PC-3 (cell line): ENCODE data around the gene PDS5B. TPM values are rescaled to one million over a fixed set of nuclear protein-coding genes. Genes with fewer than 3 reads are reported as not detected.

Experiments used
- ATAC-seq: fragments of 200-7000 bp; cut with Tn5 transposase; 2 replicates; pipeline ENCODE4 v1.9.1; 2020; ENCODE audit warnings: mild to moderate bottlenecking, moderate library complexity
- BruUV-seq: library from RNA; stranded (reverse); fragments of 400-500 nt; replicated peaks from 2 replicates; lab custom pipeline; 2021; lab: Mats Ljungman, UMichigan
- CTCF ChIA-PET: fragments of 300-600 bp; sonication (Branson Sonifier 250); formaldehyde crosslinking; loops from one replicate; lab custom pipeline; 2022; ENCODE audit warnings: antibody characterized with exemption; lab: Charles Lee
- POLR2A ChIA-PET: fragments of 300-600 bp; sonication (Branson Sonifier 250); formaldehyde crosslinking; loops from one replicate; lab custom pipeline; 2022; ENCODE audit warnings: antibody characterized with exemption; ENCODE audit not compliant: unreplicated experiment; lab: Charles Lee
- DNase-seq: peaks from one replicate; pipeline ENCODE4 v3.0.0-alpha.2; 2015
- H2AFZ ChIP-seq: fragments of 300-600 bp; sonication (generic); 2 replicates; pipeline ENCODE4 v1.6.0; 2016; ENCODE audit warnings: antibody characterized with exemption, low read length
- H3F3A ChIP-seq: fragments of 300-600 bp; sonication (generic); one replicate; pipeline ENCODE4 v1.6.0; 2017; ENCODE audit warnings: antibody characterized with exemption, low read length, control low read depth, mild to moderate bottlenecking; ENCODE audit not compliant: unreplicated experiment
- H3K27ac ChIP-seq: fragments of 300-600 bp; sonication (generic); 2 replicates; pipeline ENCODE4 v1.5.1; 2016; ENCODE audit warnings: mild to moderate bottlenecking, low read length
- H3K27me3 ChIP-seq: fragments of 300-600 bp; sonication (generic); 2 replicates; pipeline ENCODE4 v1.6.1; 2016; ENCODE audit warnings: low read length, mixed read lengths
- H3K36me3 ChIP-seq: fragments of 300-600 bp; sonication (generic); 2 replicates; pipeline ENCODE4 v1.6.1; 2016; ENCODE audit warnings: low read depth, mixed run types, low read length, mixed read lengths
- H3K4me1 ChIP-seq: fragments of 300-600 bp; sonication (generic); 2 replicates; pipeline ENCODE4 v1.5.1; 2016; ENCODE audit warnings: low read length; ENCODE audit not compliant: insufficient read depth
- H3K4me2 ChIP-seq: fragments of 300-600 bp; sonication (generic); 2 replicates; pipeline ENCODE4 v1.6.0; 2016; ENCODE audit warnings: low read length
- H3K4me3 ChIP-seq: fragments of 300-600 bp; sonication (generic); 2 replicates; pipeline ENCODE4 v1.5.1; 2016; ENCODE audit warnings: mild to moderate bottlenecking, low read length, mixed read lengths
- H3K79me2 ChIP-seq: fragments of 300-600 bp; sonication (generic); 2 replicates; pipeline ENCODE4 v1.6.1; 2017; ENCODE audit warnings: low read length, mixed read lengths
- H3K9ac ChIP-seq: fragments of 300-600 bp; sonication (generic); 2 replicates; pipeline ENCODE4 v1.6.0; 2016; ENCODE audit warnings: mild to moderate bottlenecking, low read length
- H3K9me2 ChIP-seq: fragments of 300-600 bp; sonication (generic); replicated peaks from 2 replicates; pipeline ENCODE4 v1.6.1; 2016; ENCODE audit warnings: mixed run types, low read length, mixed read lengths
- H3K9me3 ChIP-seq: fragments of 300-600 bp; sonication (generic); 2 replicates; pipeline ENCODE4 v1.6.1; 2016; ENCODE audit warnings: low read length, mixed read lengths
- H4K20me1 ChIP-seq: fragments of 300-600 bp; sonication (generic); 2 replicates; pipeline ENCODE4 v1.6.1; 2016; ENCODE audit warnings: low read length, mixed read lengths
- EZH2 ChIP-seq: fragments of 300-600 bp; sonication (generic); IDR thresholded peaks from one replicate; pipeline ENCODE4 v1.6.1; 2017; ENCODE audit warnings: antibody characterized with exemption, mild to moderate bottlenecking, low read length; ENCODE audit not compliant: unreplicated experiment
- EZH2phosphoT487 ChIP-seq: fragments of 300-600 bp; sonication (generic); IDR thresholded peaks from 2 replicates; pipeline ENCODE4 v1.6.1; 2018; ENCODE audit warnings: mild to moderate bottlenecking, antibody characterized with exemption, low read length, borderline replicate concordance
- intact Hi-C: fragments of 100-400 bp; cut with micrococcal nuclease; formaldehyde crosslinking; loops from 2 replicates; pipeline ENCODE4 v1.9.0; 2023
- total RNA-seq: library from RNA; depleted of rRNA; stranded (reverse); fragments of >200 nt; gene quantifications from 2 replicates; pipeline ENCODE4 v1.2.3, GENCODE V29; 2014
- TF ChIP-seq, protein P1 (sequence below): fragments of 300-600 bp; sonication (generic); conservative IDR thresholded peaks from 2 replicates; pipeline ENCODE4 v1.5.1; 2017; ENCODE audit warnings: antibody characterized with exemption, low read depth, mild to moderate bottlenecking, low read length

PDS5B gene
- total RNA-seq, 1 experiment from 2014 or later, result 20.3 TPM

DNA sequence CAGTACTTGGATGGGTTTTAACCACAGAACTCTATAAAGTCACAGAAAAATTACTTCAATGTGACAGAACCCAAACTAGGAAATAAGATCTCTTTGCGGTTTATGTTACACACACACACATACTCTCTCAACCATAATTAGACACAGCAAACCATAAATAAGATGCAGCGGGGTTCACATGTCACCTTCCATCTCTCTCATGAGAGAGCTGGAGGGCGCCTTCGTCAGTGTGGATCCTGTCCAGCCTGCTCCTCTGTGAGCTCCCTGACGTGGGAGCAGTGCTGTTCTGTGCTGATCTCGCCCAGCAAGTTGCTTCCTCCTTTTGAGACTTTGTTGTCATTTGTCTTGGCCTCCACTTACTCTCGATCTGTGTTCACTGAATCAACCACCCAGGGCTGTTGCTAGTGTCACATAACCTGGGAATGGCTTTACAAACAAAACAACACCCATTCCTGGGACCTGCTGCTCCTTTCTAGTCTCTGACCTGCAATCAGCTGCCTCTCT is 225.1 kb downstream of the PDS5B start:
- H3K27me3 ChIP-seq, result no peaks in the 10 kb centered on the region
- ChIA-PET POLR2A (interaction anchor here (0.6 kb wide), 1 partner anchor 142 kb away, joined by 8 read pairs; no protein-coding TSS in a partner anchor), CTCF (no interaction called here)
- H3K4me1 ChIP-seq, result peaks cover 7% of the 10 kb centered on the region; the same call in 1 of the 2 replicates
- no peaks in the 10 kb centered on the region for H3K9me3 ChIP-seq
- H4K20me1 ChIP-seq, result no peaks in the 10 kb centered on the region
- peak overlapping the region; percentile 46 for H3K27ac ChIP-seq
- H3K79me2 ChIP-seq, result no peaks in the 10 kb centered on the region
- 0 out of 2 replicates have a peak overlapping the region, but pooled peaks have one; percentile 22 for H3K4me2 ChIP-seq
- BruUV-seq, result no TSS peak
- H3K36me3 ChIP-seq, result no peaks in the 10 kb centered on the region
- intact Hi-C loops, result no loop called here
- H2AFZ ChIP-seq, result peak overlapping the region; percentile 37
- ATAC-seq (peak; percentile 72), DNase-seq (peak; percentile 22)
- TF ChIP-seq EZH2phosphoT487 (no peak), EZH2 (no peak)
- TF ChIP-seq, protein P1, sequence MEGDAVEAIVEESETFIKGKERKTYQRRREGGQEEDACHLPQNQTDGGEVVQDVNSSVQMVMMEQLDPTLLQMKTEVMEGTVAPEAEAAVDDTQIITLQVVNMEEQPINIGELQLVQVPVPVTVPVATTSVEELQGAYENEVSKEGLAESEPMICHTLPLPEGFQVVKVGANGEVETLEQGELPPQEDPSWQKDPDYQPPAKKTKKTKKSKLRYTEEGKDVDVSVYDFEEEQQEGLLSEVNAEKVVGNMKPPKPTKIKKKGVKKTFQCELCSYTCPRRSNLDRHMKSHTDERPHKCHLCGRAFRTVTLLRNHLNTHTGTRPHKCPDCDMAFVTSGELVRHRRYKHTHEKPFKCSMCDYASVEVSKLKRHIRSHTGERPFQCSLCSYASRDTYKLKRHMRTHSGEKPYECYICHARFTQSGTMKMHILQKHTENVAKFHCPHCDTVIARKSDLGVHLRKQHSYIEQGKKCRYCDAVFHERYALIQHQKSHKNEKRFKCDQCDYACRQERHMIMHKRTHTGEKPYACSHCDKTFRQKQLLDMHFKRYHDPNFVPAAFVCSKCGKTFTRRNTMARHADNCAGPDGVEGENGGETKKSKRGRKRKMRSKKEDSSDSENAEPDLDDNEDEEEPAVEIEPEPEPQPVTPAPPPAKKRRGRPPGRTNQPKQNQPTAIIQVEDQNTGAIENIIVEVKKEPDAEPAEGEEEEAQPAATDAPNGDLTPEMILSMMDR, result no peak
- no peak overlapping the region for H3K4me3 ChIP-seq
- H3K9me2 ChIP-seq, result no peaks in the 10 kb centered on the region
- H3F3A ChIP-seq, result no peaks in the 10 kb centered on the region
- no peak overlapping the region for H3K9ac ChIP-seq

GRCh38 chr13:32821149-32821688 is 235.0 kb downstream of the PDS5B start:
- ChIA-PET CTCF (no interaction called here), POLR2A (no interaction called here)
- Histone ChIP-seq H3K36me3 (no peaks in the 10 kb centered on the region), H3K9ac (no peak overlapping the region), H4K20me1 (no peaks in the 10 kb centered on the region), H3K4me3 (no peak overlapping the region), H3K4me2 (no peak overlapping the region), H3K27ac (no peak overlapping the region), H3K79me2 (no peaks in the 10 kb centered on the region), H3F3A (no peaks in the 10 kb centered on the region), H3K9me3 (no peaks in the 10 kb centered on the region), H3K9me2 (no peaks in the 10 kb centered on the region), H2AFZ (no peak overlapping the region), H3K4me1 (peaks cover 34% of the 10 kb centered on the region), H3K27me3 (no peaks in the 10 kb centered on the region)
- no peak for TF ChIP-seq EZH2phosphoT487
- no peak for TF ChIP-seq EZH2
- TF ChIP-seq, protein P1, result no peak
- BruUV-seq, result no TSS peak
- intact Hi-C loops, result no loop called here
- ATAC-seq (no peak), DNase-seq (no peak)

GRCh38 chr13:32822771-32823170 is 236.5 kb downstream of the PDS5B start:
- H2AFZ ChIP-seq, result no peak overlapping the region
- H3K4me1 ChIP-seq, result peaks cover 34% of the 10 kb centered on the region
- H4K20me1 ChIP-seq, result no peaks in the 10 kb centered on the region
- no peaks in the 10 kb centered on the region for H3K36me3 ChIP-seq
- no peaks in the 10 kb centered on the region for H3K9me2 ChIP-seq
- no peaks in the 10 kb centered on the region for H3F3A ChIP-seq
- no peak for ATAC-seq
- H3K79me2 ChIP-seq, result no peaks in the 10 kb centered on the region
- CTCF ChIA-PET, result no interaction called here
- H3K9ac ChIP-seq, result no peak overlapping the region
- H3K4me3 ChIP-seq, result no peak overlapping the region
- intact Hi-C loops, result no loop called here
- TF ChIP-seq, protein P1, result no peak
- TF ChIP-seq EZH2, result no peak
- no peak for TF ChIP-seq EZH2phosphoT487
- H3K27ac ChIP-seq, result no peak overlapping the region
- no peaks in the 10 kb centered on the region for H3K9me3 ChIP-seq
- H3K27me3 ChIP-seq, result no peaks in the 10 kb centered on the region
- no peak overlapping the region for H3K4me2 ChIP-seq
- BruUV-seq, result no TSS peak
- no peak for DNase-seq
- POLR2A ChIA-PET, result no interaction called here
